SK-N-SH (cell line): ENCODE results near the gene PAPPA2. TPM values are rescaled to one million over a fixed set of nuclear protein-coding genes. Genes with fewer than 3 reads are reported as not detected.

Experiments used
- CTCF ChIA-PET: fragments of 300-600, 350-600 bp; formaldehyde crosslinking; extraction: SDS; loops from one replicate; lab custom pipeline; 2021; lab: Yijun Ruan, JAX
- POLR2A ChIA-PET: fragments of 350-600 bp; sonication (Branson Sonifier 250); formaldehyde crosslinking; extraction: SDS; loops from one replicate; lab custom pipeline; 2020; ENCODE audit warnings: antibody characterized with exemption, inconsistent platforms; lab: Yijun Ruan, JAX
- DNase-seq: peaks from one replicate; pipeline ENCODE4 v3.0.0; 2012
- H2AFZ ChIP-seq: fragments of 200-600 bp; sonication (generic); 2 replicates; pipeline ENCODE4 v1.8.1; 2016; ENCODE audit warnings: antibody characterized with exemption, mild to moderate bottlenecking, low read depth
- H3F3A ChIP-seq: fragments of 200-600 bp; sonication (generic); replicated peaks from 2 replicates; pipeline ENCODE3; 2016; ENCODE audit warnings: antibody characterized with exemption, mild to moderate bottlenecking; ENCODE audit not compliant: insufficient read depth
- H3K27ac ChIP-seq, 2 experiments: fragments of 200-500 bp in 1 of 2; fragments of 200-600 bp in 1 of 2; sonication (Bioruptor generic) in 1 of 2; sonication (generic), shearing (Covaris generic) in 1 of 2; 2 replicates each; pipeline versions ENCODE4 v1.5.1 to v1.6.1; 2014 to 2016; ENCODE audit warnings: low read depth in 2 of 2, inconsistent platforms in 1 of 2, low read length in 1 of 2, mild to moderate bottlenecking in 1 of 2, mixed read lengths in 1 of 2
- H3K27me3 ChIP-seq: fragments of 200-600 bp; sonication (generic), shearing (Covaris generic); 2 replicates; pipeline ENCODE4 v1.6.1; 2016; ENCODE audit warnings: mixed run types; ENCODE audit not compliant: insufficient read depth
- H3K36me3 ChIP-seq, 2 experiments: fragments of 200-500 bp in 1 of 2; fragments of 200-600 bp in 1 of 2; sonication (Bioruptor generic) in 1 of 2; sonication (generic) in 1 of 2; replicated peaks in 1 of 2; 2 replicates each; pipeline versions ENCODE3 to v1.5.1; 2014 to 2016; ENCODE audit warnings: low read length in 1 of 2, mild to moderate bottlenecking in 1 of 2; ENCODE audit not compliant: insufficient read depth in 2 of 2, control insufficient read depth in 1 of 2
- H3K4me1 ChIP-seq, 2 experiments: fragments of 200-500 bp in 1 of 2; fragments of 200-600 bp in 1 of 2; sonication (Bioruptor generic) in 1 of 2; sonication (generic), shearing (Covaris generic) in 1 of 2; 2 replicates each; pipeline versions ENCODE4 v1.5.1 to v1.6.1; 2014 to 2016; ENCODE audit warnings: low read depth in 1 of 2, low read length in 1 of 2, mixed run types in 1 of 2; ENCODE audit not compliant: insufficient read depth in 2 of 2, control insufficient read depth in 1 of 2
- H3K4me2 ChIP-seq: fragments of 200-600 bp; sonication (generic), shearing (Covaris generic); 2 replicates; pipeline ENCODE4 v1.6.1; 2017; ENCODE audit warnings: mixed run types
- H3K4me3 ChIP-seq, 2 experiments: fragments of 200-500 bp in 1 of 2; fragments of 200-600 bp in 1 of 2; sonication (Bioruptor generic) in 1 of 2; sonication (generic), shearing (Covaris generic) in 1 of 2; 2 replicates each; pipeline versions ENCODE4 v1.5.1 to v1.8.1; 2014 to 2016; ENCODE audit warnings: low read depth in 2 of 2, inconsistent platforms in 1 of 2, low read length in 1 of 2, mild to moderate bottlenecking in 1 of 2, mixed read lengths in 1 of 2, moderate library complexity in 1 of 2
- H3K79me2 ChIP-seq: fragments of 200-600 bp; sonication (generic); 2 replicates; pipeline ENCODE4 v1.8.1; 2017; ENCODE audit warnings: mild to moderate bottlenecking; ENCODE audit not compliant: insufficient read depth
- H3K9ac ChIP-seq: fragments of 200-600 bp; sonication (generic); 2 replicates; pipeline ENCODE4 v1.6.1; 2017; ENCODE audit warnings: mixed run types
- H3K9me2 ChIP-seq: fragments of 200-600 bp; sonication (generic); 2 replicates; pipeline ENCODE4 v1.6.1; 2017; ENCODE audit warnings: mixed run types
- H3K9me3 ChIP-seq: fragments of 200-600 bp; sonication (generic); 2 replicates; pipeline ENCODE4 v1.6.1; 2017; ENCODE audit warnings: mixed run types, mild to moderate bottlenecking, moderate library complexity
- H4K20me1 ChIP-seq: fragments of 200-600 bp; sonication (generic); 2 replicates; pipeline ENCODE4 v1.6.1; 2017; ENCODE audit warnings: mild to moderate bottlenecking, mixed run types; ENCODE audit not compliant: insufficient read depth
- ELF1 ChIP-seq: IDR thresholded peaks from 2 replicates; pipeline ENCODE4 v1.4.0; 2012
- FOXJ3 ChIP-seq: sonication (generic); formaldehyde crosslinking; IDR thresholded peaks from 2 replicates; pipeline ENCODE4 v1.5.1; 2020; ENCODE audit warnings: mild to moderate bottlenecking, missing genetic modification reagents
- FOXM1 ChIP-seq: IDR thresholded peaks from 2 replicates; pipeline ENCODE4 v1.4.0; 2012; ENCODE audit warnings: low read depth, mild to moderate bottlenecking
- GATA2 ChIP-seq: sonication (generic); formaldehyde crosslinking; IDR thresholded peaks from 2 replicates; pipeline ENCODE4 v1.5.0; 2020; ENCODE audit warnings: mild to moderate bottlenecking, missing genetic modification reagents
- IRF3 ChIP-seq: fragments of 150-350 bp; IDR thresholded peaks from 2 replicates; pipeline ENCODE4 v1.6.1; 2016; ENCODE audit warnings: mild to moderate bottlenecking, low read depth, low read length
- MEF2A ChIP-seq: IDR thresholded peaks from 2 replicates; pipeline ENCODE4 v1.4.0; 2012; ENCODE audit warnings: low read depth, borderline replicate concordance
- NRF1 ChIP-seq: IDR thresholded peaks from 2 replicates; pipeline ENCODE4 v1.6.1; 2012; ENCODE audit warnings: low read depth, mild to moderate bottlenecking, low read length
- PBX3 ChIP-seq: IDR thresholded peaks from 2 replicates; pipeline ENCODE4; 2012
- RCOR1 ChIP-seq: fragments of 150-350 bp; IDR thresholded peaks from 2 replicates; pipeline ENCODE4 v1.6.1; 2017; ENCODE audit warnings: antibody characterized with exemption, low read length
- RFX5 ChIP-seq: IDR thresholded peaks from 2 replicates; pipeline ENCODE4 v1.6.1; 2012; ENCODE audit warnings: mild to moderate bottlenecking, improper control_type of control experiment, low read length
- SMC3 ChIP-seq: IDR thresholded peaks from 2 replicates; pipeline ENCODE4 v1.6.1; 2012; ENCODE audit warnings: low read depth, low read length, improper control_type of control experiment
- TEAD4 ChIP-seq: IDR thresholded peaks from 2 replicates; pipeline ENCODE4 v1.4.0; 2012; ENCODE audit warnings: mild to moderate bottlenecking, borderline replicate concordance; ENCODE audit not compliant: insufficient read depth
- ZBTB33 ChIP-seq: IDR thresholded peaks from 2 replicates; pipeline ENCODE4 v1.4.0; 2012; ENCODE audit warnings: low read depth, borderline replicate concordance
- WGBS: methylation state at CpG from one replicate; pipeline ENCODE4 v1.1.6; 2017; ENCODE audit warnings: low lambda C conversion rate; 5-methylcytosine and 5-hydroxymethylcytosine counted together
- polyA plus RNA-seq, 3 experiments: library from polyadenylated mRNA; depleted of rRNA; stranded (reverse); fragments of >200 nt; gene quantifications; 2 replicates each; pipeline ENCODE4 v1.2.3, GENCODE V29; 2012

Gene PAPPA2
- polyA plus RNA-seq, 1 of the 3 experiments (the other 2 are of a cell fraction): 0.02 TPM

- Histone ChIP-seq H3F3A (no peaks in the 10 kb centered on the region), H3K9ac (no peak overlapping the region), H3K9me2 (no peaks in the 10 kb centered on the region), H3K4me3 (no peak overlapping the region), H3K4me1 (no peaks in the 10 kb centered on the region; a peak in 1 of 4 replicates), H3K4me2 (no peak overlapping the region), H3K27me3 (no peaks in the 10 kb centered on the region), H3K36me3 (no peaks in the 10 kb centered on the region)
- ChIA-PET POLR2A (no interaction called here), CTCF (interaction anchor here (1.0 to 1.3 kb wide), 2 partner anchors 26 to 295 kb away, joined by 3 to 8 read pairs; no protein-coding TSS in a partner anchor)
- WGBS: 35% methylated on average over 7 of the region's 7 CpGs
- DNase-seq: no peak
- TF ChIP-seq FOXM1 (no peak), NRF1 (no peak), FOXJ3 (CRISPR knock-in tag) (no peak), MEF2A (no peak), GATA2 (CRISPR knock-in tag) (no peak), RCOR1 (no peak), SMC3 (no peak), RFX5 (no peak), PBX3 (no peak)
- TF ChIP-seq, all 33 proteins: peak for 0
- no peaks in the 10 kb centered on the region for H3K79me2 ChIP-seq
- no peaks in the 10 kb centered on the region for H3K9me3 ChIP-seq
- no peaks in the 10 kb centered on the region for H4K20me1 ChIP-seq
- H2AFZ ChIP-seq: no peak overlapping the region
- H3K27ac ChIP-seq: no peak overlapping the region
Measured at GRCh38 chr1:176854758-176855745, 392.1 kb downstream of the PAPPA2 start.

- no peaks in the 10 kb centered on the region for H3K9me3 ChIP-seq
- H3K4me3 ChIP-seq: no peak overlapping the region
- H3K27me3 ChIP-seq: no peaks in the 10 kb centered on the region
- H3K9me2 ChIP-seq: no peaks in the 10 kb centered on the region
- H2AFZ ChIP-seq: no peak overlapping the region
- no peaks in the 10 kb centered on the region for H3F3A ChIP-seq
- no peak overlapping the region for H3K4me2 ChIP-seq
- no peaks in the 10 kb centered on the region for H3K79me2 ChIP-seq
- no peak for TF ChIP-seq GATA2 (CRISPR knock-in tag)
- no peak for TF ChIP-seq ZBTB33
- no peak for TF ChIP-seq TEAD4
- no peak for TF ChIP-seq IRF3
- no peak for TF ChIP-seq ELF1
- H3K36me3 ChIP-seq: no peaks in the 10 kb centered on the region
- POLR2A ChIA-PET: no interaction called here
- CTCF ChIA-PET: no interaction called here
- DNase-seq: no peak
- no peaks in the 10 kb centered on the region; a peak in 1 of 4 replicates for H3K4me1 ChIP-seq
- 34% methylated on average over 4 of the region's 4 CpGs for WGBS
- no peak overlapping the region for H3K9ac ChIP-seq
- no peak overlapping the region for H3K27ac ChIP-seq
- no peaks in the 10 kb centered on the region for H4K20me1 ChIP-seq
Measured at GRCh38 chr1:176857632-176858031, 394.7 kb downstream of the PAPPA2 start.
